ENCODE measurements around the gene TBC1D1. TPM values are rescaled to one million over a fixed set of nuclear protein-coding genes. Genes with fewer than 3 reads are reported as not detected.

Gene TBC1D1
- total RNA-seq, 1 experiment from 2014 or later: 49.9 TPM

DNA sequence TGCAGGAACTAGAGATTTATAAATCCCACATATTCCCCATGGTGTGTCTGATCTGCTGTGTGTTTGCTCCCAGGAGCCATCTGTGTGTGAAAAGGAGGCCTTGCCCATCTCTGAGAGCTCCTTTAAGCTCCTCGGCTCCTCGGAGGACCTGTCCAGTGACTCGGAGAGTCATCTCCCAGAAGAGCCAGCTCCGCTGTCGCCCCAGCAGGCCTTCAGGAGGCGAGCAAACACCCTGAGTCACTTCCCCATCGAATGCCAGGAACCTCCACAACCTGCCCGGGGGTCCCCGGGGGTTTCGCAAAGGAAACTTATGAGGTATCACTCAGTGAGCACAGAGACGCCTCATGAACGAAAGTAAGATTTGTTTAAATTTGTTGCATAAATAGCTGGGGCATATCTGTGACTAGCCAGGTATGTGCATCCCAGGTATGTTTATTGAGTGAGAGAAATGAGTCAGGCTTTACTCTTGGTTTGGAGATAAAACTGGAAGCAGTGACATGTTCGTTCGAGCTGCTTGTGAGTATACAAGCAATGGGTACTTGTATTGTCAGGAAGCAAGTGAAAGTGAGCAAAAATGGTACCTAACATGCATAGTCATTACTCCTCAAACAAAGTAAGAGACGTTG, 158.8 kb downstream of the TBC1D1 start:
- DNase-seq (ENCODE audit: low read depth): no peak

DNA sequence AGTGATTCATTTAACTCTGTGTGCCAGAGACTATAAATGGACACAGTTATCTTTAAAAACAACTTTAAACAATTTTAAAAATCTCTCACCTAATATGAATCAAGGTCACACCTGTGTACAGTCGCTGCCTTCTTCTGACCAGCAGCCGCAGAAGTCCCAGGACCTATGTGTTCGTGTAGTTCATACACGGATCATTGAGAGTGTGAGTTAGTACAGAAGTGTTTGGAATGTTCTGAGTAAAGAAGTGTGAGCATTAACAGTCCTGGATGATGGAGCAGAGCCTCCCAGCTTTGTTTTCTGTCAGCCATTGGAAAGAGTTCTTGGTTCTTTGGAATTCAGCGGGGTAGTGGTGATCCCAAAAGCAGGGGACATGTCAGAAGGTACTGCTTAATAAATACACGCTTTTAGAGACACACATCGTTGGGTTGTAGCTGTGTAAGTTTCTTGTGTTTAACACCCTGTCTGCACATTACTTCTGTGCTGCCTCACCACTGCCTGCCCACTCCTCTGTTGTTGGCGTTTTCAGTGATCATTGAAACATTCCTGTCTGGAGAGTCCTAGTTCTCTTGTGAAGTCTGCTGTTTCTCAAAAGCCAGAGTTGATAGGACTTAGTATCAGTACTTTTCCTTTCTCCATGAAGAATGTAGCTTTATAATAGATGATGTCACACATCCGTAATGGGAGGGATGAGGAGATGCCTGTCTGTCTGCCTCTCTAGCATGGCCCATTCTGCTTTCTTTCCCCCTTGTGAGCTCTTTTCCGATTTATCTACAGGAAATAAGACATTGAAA, 159.9 kb downstream of the TBC1D1 start:
- DNase-seq (ENCODE audit: low read depth): no peak

DNA sequence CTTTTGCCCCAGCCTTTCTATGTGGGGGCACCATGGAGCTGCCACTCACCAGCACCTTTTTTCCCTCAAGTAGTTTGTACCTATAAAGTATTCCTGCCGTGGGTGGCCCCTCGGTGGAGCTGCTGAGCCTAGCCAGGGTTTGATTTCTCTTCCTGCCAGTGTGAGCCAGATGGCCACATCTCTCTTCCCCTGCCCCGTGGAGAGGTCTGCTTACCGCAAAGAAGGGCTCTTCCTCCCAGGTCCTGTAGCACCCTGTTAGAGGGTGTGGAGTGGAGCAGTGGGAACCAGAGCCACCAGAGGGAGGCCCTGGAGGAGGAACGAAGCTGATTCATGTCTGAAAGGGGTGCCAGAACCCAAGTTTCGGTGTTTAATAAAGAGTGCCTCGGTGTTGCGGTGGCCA, 164.7 kb downstream of the TBC1D1 start:
- no peak for DNase-seq (ENCODE audit: low read depth)

DNA sequence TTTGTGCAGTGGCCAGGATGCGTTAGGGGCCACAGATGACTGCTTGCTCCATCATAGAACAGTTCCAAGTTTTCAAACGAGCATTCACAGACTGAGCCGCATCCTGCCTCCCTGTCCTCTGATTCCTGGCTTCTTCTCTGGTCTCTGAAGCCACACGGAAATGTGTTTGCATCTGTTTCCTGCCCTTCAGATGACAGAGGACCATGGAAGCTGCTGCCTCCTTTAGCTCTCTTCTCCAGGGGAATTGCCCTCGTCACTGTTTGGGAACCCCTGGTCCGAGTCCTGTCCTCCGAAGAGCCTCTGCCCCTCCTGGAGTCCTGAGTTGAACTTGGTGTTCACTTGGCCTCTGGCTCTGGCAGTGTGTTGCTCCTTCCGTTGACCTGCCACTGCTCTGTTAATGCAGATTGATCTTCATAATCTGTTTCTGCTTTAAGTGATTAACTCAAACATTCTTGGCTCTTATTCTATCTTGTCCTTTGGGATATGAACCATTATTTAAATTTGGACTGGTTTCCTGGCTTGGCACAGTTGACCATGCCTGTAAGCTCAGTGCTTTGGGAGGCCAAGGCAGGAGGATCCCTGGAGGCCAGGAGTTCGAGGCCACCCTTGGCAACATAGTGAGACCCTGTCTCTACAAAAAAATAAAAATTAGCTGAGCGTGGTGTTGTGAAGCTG, 165.3 kb downstream of the TBC1D1 start:
- no peak for DNase-seq (ENCODE audit: low read depth)

DNA sequence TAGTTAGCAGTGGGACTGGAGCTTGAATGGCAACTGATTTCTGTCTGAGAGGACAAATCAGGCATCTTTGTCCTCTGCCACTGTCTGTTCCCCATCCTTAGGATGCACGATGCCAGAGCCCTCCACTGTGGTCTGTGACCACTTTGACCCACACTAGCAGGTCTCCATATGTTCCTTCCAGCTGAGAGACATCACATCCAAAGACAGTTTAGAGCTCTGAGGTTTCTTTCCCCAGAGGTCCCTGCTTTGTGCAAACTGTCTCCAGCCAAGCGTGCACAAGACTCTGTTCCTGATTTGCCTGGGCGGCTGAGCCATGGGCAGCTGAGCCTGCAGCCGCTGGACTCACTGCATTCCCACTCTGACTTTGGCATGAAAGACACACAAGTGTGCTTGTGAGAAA, 167.3 kb downstream of the TBC1D1 start:
- no peak for DNase-seq (ENCODE audit: low read depth)

DNA sequence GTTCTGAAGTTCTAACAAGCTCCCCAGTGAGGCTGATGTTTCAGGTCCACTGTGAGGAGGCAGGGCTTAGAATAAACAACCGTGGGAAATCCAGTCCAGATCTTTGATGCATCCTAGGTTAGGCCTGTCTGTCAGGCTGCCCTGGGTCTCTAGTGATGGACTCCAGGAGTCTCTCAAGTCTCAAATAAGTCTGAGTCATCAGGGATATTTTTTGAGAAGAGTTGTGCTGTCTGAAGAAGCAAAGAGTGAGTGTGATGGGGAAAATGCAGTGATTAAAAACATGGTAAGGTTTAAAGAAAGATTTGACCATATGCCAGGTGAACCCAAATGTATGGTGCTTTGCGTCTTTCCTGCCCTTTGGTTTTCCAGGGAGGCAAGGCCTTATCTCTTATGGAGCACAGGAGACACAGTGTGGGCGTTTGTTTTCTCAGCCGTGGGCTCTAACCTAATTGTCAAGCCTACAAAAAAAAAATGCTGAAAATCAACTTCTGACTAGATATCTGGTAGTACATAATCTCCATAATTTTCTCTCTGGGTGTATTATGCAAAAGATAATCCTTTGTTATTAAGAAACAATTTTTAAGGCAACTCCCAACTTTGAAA, 170.0 kb downstream of the TBC1D1 start:
- DNase-seq (ENCODE audit: low read depth): peak; percentile 12

DNA sequence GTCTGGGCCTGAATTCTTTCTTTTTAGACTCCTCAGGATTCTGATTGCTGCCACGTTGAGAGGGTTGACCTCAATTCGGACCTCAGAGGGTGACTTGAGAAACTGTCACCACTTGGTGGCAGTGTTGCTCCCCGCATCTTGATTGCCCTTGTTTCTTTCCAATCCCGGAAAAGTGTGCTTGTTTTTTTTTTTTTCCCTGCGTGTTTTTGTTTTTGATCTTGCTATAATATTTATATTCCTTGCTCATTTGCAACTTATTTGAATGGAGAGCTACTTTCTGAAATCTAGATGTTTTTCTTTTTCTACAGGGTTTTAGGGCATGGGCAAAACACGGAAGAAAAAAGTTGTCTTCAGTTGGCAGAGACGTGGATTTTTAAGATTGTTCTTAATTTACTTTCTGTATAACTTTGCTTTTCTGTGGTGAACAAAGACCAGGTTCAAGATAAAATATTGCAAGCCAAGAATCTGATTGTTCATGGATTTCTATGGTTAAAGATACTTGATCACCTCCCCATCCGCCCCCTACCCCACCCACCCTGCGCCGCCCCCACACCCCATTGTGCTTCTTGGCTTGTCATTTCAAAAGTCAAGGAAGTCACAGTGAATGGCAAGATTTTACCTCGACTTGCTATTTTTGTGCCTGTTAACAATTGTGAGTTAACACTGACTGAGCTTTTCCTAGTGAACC, 171.3 kb downstream of the TBC1D1 start:
- DNase-seq (ENCODE audit: low read depth): peak; percentile 71

DNA sequence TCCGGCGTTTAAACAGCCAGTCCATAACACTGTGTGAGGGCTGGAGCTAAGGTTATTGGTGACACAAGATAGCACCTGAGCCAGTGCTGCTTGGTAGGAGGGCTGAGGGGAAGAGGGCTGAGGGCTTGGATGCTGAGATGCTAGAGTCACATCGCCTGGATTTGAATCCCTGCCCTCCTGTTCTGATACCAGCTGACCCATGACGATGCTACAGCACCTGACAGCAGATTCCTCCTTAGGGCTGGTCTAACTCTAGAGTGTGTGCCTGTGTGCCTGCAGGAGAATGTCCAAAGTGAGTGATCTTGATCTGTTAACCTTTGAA, 171.9 kb downstream of the TBC1D1 start:
- no peak for DNase-seq (ENCODE audit: low read depth)

DNA sequence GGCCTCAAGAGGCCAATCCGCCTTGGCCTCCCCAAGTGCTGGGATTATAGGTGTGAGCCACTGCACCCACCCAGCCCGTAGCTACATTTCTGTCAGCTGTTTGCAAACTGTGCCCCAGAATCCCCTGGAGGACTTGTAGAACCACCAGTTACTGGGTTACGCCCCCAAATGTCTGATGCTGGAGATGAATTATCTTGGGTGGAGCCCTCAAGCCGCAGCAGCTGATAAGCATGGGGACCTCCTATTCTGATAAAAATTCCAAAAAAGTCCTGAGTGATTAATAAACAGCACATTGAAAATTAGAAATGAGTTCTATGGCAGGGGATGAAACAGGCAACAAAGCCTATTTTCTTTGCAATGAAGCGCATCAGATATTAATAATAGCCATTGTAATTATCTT, 174.3 kb downstream of the TBC1D1 start:
- no peak for DNase-seq (ENCODE audit: low read depth)

DNA sequence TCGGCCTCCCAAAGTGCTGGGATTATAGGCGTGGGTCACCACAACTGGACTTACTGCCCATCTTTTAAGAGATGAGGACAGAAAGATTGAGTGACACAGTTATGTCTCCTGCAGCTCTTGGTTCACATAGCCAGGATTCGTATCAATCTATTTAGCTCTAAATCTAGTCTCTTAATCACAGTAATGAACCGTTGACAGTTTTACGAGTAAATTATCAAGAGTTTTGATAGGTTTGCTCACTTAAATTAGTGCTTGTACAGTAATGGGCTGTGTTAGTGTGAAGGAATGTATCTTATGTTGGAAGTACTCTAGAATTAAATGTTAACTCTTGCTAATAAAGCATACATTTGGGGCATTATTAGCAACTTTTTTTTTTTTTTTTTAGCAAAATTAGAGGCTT, 175.0 kb downstream of the TBC1D1 start:
- no peak for DNase-seq (ENCODE audit: low read depth)

DNA sequence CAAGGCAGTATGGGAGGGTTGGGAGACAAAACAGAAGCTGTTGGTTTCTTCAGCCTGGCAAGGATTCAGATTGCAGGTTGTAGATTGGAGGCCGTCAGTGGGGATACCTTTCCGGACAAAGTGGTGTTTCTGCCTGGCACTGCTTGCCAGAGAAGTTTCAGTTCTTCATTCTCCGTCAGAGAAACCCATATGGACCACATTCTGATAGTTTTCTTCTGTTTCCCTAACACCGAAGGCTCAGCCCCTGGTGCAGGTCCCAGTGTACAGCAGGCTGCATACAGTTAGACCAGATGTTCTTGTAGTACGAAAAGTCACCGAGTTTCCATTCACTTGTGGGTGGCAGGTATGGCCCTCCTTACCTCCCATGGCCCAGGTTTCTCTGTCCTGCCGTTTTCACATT, 176.6 kb downstream of the TBC1D1 start:
- no peak for DNase-seq (ENCODE audit: low read depth)

DNA sequence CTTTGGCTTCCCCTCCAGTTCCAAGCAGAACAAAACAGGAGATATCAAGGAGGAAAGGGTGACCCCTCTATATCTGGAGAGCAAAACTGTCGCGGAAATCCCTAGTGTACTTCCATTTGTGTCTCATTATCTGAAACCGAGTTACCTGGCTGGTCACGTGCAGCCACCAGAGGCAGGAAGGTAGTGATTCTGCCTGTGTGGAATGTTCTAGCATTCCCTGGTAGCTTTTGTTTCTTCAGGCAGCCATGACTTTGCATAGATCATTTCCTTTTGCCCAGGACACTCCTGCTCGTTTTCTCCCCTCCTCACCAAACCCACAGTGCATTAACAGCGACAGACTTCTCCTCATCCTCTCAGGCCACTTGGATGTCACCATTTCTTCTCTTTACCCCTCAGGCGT, 177.2 kb downstream of the TBC1D1 start:
- no peak for DNase-seq (ENCODE audit: low read depth)

DNA sequence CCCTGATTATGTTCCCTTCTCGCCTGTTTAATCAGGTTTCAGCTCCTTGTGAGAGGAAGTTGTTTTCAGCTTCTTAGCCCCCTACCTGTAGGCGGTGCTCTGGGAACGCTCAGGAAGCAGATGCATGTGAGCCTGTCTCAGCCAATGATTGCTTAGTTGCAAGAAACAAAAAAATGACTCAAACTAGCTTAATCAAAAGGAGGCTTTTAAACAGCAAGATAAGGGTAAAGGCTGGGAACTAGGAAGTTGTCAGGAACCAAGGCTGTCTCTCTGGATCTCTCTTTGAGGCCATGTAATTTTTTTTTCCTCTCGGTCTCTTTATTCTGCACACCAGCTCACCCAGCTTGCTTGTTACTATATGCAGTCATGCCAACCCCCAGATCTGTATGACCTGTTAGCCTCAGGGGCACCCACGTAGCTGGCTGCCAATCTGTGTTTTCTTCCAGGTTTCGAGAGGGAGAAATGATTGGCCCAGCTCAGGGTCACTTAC, 178.4 kb downstream of the TBC1D1 start:
- peak; percentile 50 for DNase-seq (ENCODE audit: low read depth)

DNA sequence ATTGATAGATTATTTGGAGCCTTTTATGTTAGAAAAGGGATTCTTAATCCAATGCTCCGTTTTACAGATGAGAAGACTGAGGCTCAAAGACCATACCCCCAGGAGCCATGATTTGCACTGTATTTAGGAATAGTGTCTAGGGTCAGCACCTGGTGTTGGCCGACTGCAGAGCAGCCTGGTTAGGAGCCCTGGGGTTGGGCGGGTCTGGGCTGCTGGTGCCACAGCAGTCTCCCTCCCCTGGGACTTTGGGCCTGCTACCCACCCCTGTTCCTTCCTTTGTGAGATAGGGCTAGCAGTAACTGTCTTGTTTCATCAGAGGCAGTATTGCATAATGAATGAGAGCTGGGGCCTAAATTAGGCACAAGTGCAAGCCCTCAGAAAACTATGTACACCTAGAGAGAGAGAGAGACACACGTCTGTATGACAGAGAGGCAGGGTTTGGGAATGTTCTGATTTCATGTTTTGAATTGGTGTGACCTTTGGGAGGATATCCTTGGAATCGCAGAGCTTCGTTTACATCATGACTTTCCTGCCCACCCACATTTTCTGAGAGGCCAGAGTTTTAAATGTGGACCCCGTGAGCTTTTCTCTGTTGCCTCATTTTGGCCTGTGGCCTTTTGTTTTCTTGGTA, 181.0 kb downstream of the TBC1D1 start:
- no peak for DNase-seq (ENCODE audit: low read depth)

DNA sequence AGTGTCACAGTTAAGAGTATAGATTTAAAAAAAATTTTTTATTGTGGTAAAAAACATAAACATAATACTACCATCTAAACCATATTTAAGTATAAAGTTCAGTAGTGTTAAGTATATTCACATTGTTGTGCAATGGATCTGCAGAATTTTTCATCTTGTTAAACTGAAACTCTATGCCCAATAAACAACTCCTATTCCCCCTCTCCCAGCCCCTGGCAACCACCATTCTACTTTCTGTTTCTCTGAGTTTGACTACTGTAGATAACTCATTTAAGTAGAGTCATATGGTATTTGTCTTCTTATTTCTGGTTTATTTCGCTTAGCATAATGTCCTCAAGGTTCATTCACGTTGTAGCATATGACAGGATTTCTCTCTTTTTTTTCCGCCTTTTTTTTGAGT, 181.7 kb downstream of the TBC1D1 start:
- no peak for DNase-seq (ENCODE audit: low read depth)

DNA sequence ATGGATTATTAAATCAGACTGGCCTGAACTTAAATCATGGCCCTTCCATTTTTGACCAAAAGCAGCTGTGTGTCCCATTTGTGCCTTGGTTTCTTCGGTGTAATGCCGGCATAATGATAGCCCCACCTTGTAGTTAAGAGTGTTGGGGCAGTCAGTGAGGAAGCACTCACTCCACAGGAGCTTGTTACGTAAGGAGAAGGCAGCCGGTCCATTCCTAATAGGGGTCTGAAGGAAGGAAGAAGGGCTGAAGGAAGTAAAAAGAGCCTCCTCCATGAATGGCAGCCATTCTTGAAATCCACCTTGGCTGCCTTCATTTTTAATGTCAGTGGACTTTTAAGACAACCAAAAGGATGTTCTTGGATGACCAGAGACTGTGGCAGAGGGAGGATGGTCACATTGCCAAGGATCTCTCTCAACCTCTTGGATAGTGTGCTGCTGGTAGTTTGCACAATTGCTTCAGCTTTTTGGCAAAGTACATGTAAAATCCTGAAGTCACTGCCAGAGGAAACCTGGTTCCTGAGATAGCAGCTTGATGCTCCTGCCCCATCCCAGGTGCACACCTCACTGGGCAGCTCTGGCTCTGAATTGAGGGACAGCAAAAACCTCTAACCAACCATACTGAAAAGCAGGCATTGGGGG, 182.8 kb downstream of the TBC1D1 start:
- DNase-seq (ENCODE audit: low read depth): no peak

DNA sequence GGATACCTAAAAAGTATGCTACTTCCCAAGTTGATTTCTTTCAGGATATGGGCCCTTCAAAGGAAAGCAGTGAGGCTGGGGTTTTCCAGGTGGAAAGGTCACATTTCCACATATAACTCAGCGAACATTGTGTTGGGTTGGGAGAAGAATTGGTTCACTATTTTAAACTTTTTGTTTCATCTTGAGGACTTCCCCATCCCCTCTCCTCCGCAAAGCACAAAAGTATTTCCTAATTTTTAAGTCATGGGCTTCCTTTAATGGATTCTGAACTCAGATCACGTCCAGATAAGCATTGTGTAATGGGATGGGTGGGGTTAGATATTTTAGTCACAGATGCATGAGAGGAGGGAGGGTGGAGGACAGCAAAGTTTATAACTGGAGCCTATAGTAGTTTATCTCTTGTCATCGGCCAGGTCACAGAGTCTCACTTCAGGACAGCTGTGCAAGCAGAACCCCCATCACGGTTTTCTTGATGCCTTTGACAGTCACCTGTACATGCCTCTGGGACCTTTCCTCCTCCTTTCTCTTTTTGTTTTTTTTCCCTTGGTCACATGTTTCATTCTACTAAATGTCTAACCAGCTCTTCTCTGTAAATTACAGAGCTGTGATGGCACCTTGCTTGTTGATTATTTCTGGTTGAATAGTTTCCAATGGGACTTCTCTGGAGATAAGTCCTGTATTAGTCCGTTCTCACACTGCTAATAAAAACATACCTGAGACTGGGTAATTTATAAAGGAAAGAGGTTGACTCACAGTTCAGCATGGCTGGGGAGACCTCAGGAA, 184.7 kb downstream of the TBC1D1 start:
- DNase-seq (ENCODE audit: low read depth): no peak

DNA sequence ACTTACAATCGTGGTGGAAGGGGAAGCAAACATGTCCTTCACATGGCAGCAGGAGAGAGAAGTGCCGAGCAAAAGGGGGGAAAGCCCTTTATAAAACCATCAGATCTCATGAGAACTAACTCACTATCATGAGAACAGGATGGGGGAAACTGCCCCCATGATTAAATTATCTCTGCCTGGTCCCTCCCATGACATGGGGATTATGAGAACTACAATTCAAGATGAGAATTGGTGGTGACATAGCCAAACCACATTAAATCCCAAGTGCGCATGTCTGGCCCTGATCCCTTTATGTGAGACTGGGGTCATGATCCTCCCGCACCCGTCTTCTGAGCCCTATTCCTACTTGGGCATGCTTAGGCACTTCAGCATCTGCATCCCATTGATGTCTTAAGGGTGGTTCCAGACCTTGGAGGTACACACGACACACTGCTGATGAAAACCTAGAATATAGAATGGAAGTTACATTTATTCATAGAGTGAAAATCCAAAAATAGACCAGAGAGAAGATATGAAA, 185.3 kb downstream of the TBC1D1 start:
- DNase-seq (ENCODE audit: low read depth): no peak

DNA sequence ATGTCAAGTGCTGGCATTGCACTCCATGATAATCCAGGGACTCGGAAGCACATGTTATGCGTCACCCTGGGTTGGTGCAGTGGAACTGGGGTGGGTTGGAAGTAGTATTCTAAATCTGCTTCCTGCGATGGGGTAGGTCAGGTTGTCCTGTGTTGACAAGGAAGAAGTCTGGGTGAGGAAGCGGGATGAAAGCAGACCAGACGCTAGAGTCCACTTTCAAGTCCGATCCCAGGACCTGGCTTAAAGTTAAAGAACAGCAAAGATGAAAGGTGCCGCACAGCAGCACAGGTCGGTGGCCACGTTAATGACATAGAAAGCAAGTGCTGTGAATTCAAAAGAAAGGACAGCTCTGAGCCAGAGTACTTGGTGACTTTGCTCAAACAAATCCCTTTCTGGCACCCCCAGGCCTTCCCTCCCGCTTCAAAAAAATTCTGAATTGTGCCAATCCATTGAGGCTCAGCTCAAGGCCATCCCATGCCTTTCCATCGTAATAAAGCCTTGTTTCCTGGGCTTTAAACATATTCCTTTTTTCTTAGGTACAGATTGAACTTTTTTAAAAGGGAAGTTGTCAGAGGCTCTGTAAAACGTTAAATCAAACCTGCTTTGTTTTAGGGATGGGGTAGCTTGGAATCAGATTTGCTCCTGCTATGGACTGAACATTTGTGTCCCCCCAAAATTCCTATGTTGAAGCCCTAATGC, 187.1 kb downstream of the TBC1D1 start:
- no peak for DNase-seq (ENCODE audit: low read depth)
